ENCODE results near the gene RPTOR. TPM values are rescaled to one million over a fixed set of nuclear protein-coding genes. Genes with fewer than 3 reads are reported as not detected.

The RPTOR gene
- total RNA-seq, 1 experiment from 2014 or later: 25.1 TPM

DNA sequence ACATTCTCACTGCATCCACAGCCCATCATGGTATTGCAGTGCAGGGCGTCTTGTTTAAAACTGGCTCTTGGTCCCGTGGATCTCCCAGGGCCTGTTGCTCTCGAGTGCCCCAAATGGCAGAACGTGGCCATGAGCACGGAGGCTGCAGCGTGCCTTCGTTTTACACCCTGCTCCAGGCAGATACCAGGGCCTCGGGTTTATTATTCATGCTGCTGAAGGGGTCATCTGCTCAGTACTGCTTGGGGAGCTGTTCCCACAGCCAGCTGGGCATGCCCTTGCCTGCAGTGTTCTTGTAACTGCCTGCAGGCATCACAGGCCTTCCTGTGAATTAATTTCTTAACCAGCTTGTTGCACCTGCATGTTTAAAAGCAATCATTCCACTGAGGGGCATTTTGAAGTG is 317.3 kb downstream of the RPTOR start:
- H4K5ac ChIP-seq (ENCODE audit: insufficient read length, low read depth, low read length): no peak overlapping the region
- no peak overlapping the region for H2BK15ac ChIP-seq (ENCODE audit: low read depth, low read length)
- no peak overlapping the region for H2BK20ac ChIP-seq (ENCODE audit: low read depth, low read length, poor library complexity, severe bottlenecking)
- H2BK12ac ChIP-seq (ENCODE audit: insufficient read length, low read depth, low read length): no peak overlapping the region
- no peak overlapping the region for H3T11ph ChIP-seq (ENCODE audit: low read length)
- no peak overlapping the region for H2BK120ac ChIP-seq (ENCODE audit: low read depth, low read length, poor library complexity, severe bottlenecking)
- H4K91ac ChIP-seq (ENCODE audit: insufficient read length, low read depth, low read length): no peak overlapping the region
- peak; percentile 58 for TF ChIP-seq CTCF (conservative IDR thresholded peaks at IDR 0.05)
- no peak overlapping the region for H3K4me3 Mint-ChIP-seq
- H2BK5ac ChIP-seq (ENCODE audit: insufficient read length, low read length): no peak overlapping the region
- H2AFZ ChIP-seq (ENCODE audit: low read length): no peak overlapping the region
- no peaks in the 10 kb centered on the region for H3K27me3 ChIP-seq (ENCODE audit: insufficient read depth, low read length)
- no peaks in the 10 kb centered on the region for H3K9me3 ChIP-seq (ENCODE audit: control insufficient read depth, low read depth, low read length)
- H3K4ac ChIP-seq (ENCODE audit: low read depth, low read length): no peak overlapping the region
- no peak overlapping the region for H3K4me2 ChIP-seq (ENCODE audit: insufficient read depth, insufficient read length, low read length)
- H3K9me3 Mint-ChIP-seq: peaks cover 0 to 9% of the 10 kb centered on the region in 2 experiments; a peak in 2 of 5 replicates
- H3K4me1 ChIP-seq (ENCODE audit: insufficient read depth, low read length): peaks cover 5% of the 10 kb centered on the region; the same call in 1 of the 2 replicates
- no peak overlapping the region for H3K23ac ChIP-seq (ENCODE audit: insufficient read length, low read depth, low read length)
- no peak overlapping the region for H3K9ac ChIP-seq (ENCODE audit: extremely low read depth, insufficient read length, low read length)
- H4K8ac ChIP-seq (replicated peaks; ENCODE audit: insufficient read length, low read depth, low read length): no peak overlapping the region
- H3K27ac ChIP-seq (ENCODE audit: insufficient read length, low read depth, low read length): no peak overlapping the region
- H2AK5ac ChIP-seq (ENCODE audit: insufficient read length, low read length): no peak overlapping the region
- H3K18ac ChIP-seq (ENCODE audit: insufficient read length, low read depth, low read length): no peak overlapping the region
- H4K20me1 ChIP-seq (ENCODE audit: control insufficient read depth, insufficient read depth, insufficient read length): no peaks in the 10 kb centered on the region
- no CpG with 5 or more reads among the region's 8 CpGs for WGBS (ENCODE audit: extremely low coverage, insufficient read length, low lambda C conversion rate)
- peak; percentile 74 for DNase-seq
- peaks cover 44 to 49% of the 10 kb centered on the region in 2 experiments for H3K4me1 Mint-ChIP-seq
- H3K79me1 ChIP-seq (ENCODE audit: insufficient read depth, low read depth, low read length, poor library complexity, severe bottlenecking): no peaks in the 10 kb centered on the region
- no peaks in the 10 kb centered on the region; the same call in 1 of the 2 replicates for H3K27me3 Mint-ChIP-seq (ENCODE audit: low read depth)
- peaks cover 10 to 31% (median 13%) of the 10 kb centered on the region in 3 experiments for H3K36me3 Mint-ChIP-seq (ENCODE audit: insufficient read depth in 1 of 3, low read depth in 3 of 3)
- no peak overlapping the region for H3K56ac ChIP-seq (ENCODE audit: insufficient read length, low read depth, low read length)
- H3K27ac Mint-ChIP-seq: no peak overlapping the region
- H3K23me2 ChIP-seq (ENCODE audit: insufficient read length, low read depth, low read length, poor library complexity, severe bottlenecking): no peaks in the 10 kb centered on the region
- H3K14ac ChIP-seq (ENCODE audit: insufficient read depth, low read length): no peak overlapping the region
- no peaks in the 10 kb centered on the region for H3K79me2 ChIP-seq (ENCODE audit: insufficient read depth, low read length)

All from H9 (cell line).